ENCODE measurements around the gene ZNF19.

ZNF19 gene

DNA sequence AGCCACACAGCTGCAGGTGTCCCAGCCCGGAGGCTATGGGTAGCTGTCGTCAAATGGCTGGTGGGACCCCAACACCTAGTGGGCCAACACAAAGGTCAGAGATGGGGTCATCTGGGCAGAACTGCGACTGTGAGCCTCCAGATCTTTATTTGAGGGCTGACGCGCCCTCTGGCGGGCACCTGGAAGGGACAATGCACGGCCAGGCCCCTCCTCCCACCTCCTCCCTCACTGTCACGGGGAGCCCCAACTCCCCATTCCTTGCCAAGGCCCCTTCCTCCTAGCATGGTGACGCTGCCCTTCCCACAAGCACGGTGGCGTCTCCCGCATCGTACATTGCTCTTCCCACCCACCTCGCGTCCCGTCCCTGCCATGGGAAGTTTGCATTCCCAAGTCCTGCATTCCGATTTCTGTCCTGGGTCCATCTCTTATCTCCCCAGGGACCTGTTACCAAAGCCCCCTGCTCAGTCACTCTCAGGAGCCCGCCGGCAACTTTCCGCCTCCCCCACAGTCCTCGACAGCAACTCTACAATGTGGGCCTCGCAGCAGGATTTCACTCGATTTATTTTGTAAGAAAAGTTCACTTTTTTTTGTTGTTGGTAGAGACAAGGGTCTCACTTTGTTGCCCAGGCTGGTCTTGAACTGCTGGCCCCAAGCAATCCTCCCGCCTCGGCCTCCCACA is 48.3 kb downstream of the ZNF19 start:
- DNase-seq = no peak

DNA sequence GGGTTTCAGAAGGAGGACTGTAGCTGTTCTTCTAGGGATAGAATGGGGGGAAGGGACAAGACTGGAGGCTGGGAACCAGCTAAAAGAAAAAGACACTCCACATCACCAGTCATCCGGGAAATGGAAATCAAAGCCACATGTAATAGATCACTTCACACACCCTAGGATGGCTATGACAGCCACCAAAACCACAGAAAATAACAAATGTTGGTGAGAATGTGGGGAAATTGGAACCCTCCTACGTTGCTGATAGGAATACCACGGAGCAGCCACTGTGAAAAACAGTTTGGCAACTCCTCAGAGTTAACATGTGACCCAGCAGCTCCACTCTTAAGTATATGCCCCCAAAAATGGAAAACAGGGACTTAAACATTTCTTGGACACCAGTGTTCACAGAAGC is 49.6 kb downstream of the ZNF19 start:
- DNase-seq = no peak

DNA sequence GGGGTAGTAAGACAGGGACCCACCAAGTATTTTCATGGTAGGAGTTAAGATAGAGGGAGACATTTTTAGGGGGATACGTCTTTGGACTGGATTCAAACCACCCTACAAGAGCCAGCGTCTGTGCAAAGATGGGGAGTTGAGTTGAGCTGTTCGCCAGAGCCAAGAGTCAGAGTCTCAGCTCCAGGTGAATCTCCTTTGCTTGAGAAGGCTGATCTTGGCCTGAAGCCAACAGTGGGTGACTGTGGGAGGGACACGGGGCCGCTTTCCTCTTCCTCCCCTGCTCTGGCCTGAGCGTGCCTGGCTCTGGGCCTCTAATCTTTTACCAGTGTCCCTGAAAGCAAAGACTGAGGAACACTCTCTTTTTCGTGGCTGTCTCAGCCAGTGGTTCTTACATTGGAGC is 52.7 kb downstream of the ZNF19 start:
- DNase-seq = no peak

DNA sequence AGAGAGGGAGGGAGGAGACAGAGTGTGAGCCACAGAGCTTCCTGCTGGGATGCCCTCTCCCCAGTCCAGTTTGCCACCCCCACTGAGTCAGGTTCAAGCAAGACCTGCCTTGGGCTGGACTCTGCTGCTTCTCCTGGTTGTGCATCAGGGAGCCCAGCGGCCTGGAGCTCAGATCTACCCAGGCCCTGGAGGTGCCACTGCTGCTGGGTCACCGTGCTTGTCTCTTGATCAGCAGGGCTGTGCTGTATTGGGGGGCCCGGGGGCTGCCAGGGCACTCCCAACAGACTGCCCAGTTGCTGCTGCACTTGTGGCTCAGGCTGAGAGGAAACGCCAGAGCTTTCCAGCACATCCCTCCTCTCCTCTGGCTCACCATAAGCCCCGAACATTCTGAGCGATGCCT is 56.2 kb downstream of the ZNF19 start:
- no peak for DNase-seq

DNA sequence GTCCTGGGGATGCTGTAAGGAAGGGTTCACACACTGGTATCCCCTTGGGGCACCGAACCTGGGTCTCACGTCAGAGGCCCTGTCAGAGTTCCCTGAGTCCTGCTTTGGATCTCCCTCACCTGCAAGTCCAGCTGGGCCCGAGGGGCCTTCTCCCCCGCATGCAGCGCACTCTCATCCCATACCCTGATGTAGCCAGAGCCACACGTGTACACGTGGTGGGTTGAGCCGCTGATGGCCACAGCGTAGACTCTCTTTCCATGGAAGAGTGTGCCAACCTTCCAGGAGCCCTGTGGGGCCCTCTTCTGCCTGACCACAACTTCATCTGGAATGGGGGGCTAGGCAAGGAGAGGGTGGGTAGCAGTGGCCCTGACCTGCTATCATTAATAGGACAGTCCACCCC is 57.1 kb downstream of the ZNF19 start:
- no peak for DNase-seq

DNA sequence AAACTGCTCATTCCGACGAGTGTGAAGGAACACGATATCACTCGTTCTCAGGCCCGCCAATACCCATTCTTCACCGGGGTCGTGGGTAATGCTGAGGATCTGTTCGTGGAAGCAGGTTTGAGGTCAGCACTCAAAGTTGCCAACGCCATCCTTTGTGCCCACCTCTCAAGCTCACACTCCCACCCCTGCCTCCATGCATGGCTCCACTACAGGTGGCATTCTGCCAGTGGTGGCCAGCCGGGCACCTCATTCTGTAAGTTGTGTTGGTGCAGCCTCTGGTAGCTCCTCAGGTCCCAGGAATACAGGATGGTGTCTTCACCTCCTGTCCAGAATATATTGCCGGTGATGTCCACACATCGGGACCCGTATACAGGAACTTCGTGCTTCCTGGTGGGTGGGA is 57.9 kb downstream of the ZNF19 start:
- no peak for DNase-seq

DNA sequence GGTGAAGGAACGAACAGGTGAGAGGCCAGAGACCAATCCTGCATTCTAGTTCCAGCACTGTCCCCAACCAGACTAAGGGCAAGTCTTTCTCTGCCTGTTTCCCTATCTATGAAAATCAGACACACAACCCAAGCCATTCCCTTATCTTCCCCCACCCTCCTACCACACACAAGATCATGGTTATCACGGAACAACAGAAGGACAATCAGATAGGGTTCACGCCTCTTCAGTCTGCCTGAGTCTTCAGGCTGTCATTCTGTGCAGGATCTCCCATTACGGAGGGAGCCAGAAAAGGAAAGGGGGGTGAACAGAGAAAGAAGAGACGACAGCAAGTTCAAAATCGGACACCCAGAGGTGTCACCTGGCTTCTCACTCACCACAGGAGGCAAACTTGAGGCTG is 58.4 kb downstream of the ZNF19 start:
- DNase-seq = no peak

DNA sequence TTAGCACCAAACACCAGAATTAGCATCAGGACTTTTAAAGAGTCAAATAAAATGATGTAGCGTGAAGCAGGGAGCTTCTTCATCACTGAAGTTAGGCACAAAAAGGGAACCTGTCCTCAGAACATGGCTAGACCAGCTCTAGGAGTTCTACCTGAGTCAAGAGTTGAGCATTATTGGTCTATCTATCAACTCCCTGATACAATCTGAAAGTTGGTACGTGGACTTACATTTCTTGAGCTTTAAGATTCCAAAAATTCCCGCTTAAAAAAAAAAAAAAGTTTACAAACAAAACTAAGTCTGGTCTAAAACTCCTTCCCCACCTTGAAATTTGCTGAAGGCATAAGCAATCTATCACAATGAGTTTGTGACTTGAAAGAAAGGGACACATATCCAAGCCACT is 59.5 kb downstream of the ZNF19 start:
- DNase-seq = no peak

DNA sequence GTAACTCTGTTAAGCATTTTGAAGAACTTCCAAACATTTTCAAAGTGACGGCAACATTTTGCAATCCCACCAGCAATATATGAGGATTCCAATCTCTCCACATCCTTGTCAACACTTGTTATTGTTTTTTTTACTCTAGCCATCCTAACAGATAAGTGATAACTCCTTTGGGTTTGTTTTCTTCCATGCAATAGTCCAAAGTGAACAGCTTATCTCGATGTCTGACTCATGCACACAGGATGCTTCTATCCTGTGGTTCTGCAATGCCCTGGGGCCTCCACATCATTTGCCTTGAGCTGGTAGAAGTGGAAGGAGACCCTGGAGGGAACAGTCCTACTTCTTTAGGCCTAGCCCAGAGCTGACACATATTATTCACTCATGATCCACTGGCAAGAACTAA is 60.2 kb downstream of the ZNF19 start:
- DNase-seq = no peak

DNA sequence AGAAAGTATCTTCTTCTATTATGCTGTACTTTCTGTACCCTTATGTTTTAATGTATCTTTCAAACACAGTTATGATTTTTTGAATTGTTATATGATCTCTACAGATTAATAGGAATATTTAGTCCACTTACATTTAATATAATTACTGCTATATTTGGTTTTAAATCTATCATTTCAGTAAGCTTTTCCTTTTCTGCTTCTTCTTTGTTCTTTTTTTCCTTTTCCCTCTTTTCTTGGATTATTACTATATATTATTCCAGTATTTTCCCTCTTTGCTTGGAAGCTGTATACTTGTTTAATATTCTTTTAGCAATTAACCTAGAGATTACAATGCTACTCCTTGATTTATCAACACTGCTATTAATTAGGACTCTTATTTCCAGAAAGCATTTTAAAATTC is 60.7 kb downstream of the ZNF19 start:
- DNase-seq = no peak

DNA sequence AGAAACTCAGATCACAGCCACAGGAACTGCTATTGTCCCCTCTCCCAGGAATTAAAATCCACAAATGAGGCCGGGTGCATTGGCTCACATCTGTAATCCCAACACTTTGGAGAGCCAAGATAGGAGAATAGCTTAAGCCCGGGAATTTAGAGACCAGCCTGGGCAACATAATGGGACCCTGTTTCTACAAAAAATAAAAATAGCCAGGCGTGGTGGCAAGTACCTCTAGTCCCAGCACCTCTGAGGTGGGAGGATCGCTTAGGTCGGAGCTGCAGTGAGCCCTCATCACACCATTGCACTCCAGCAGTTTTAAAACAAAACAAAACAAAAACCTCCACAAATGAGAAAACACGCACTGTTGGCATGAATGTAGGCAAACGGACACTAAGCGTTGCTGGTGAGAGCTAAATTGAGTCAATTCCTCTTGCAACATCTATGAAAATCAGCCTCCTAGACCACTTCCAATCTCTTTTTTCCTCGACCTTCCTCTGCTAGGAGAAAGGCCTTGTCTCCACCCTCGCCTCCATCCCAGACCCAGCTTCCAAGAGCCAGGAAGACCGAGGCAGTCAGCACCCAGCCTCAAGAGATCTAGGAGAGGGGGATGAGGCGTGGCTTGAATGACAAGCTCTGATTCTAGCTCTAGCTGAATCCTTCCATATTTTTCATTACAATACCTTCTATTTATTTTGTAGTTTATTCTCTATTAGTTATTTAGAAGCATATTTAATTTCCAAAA is 62.1 kb downstream of the ZNF19 start:
- no peak for DNase-seq

DNA sequence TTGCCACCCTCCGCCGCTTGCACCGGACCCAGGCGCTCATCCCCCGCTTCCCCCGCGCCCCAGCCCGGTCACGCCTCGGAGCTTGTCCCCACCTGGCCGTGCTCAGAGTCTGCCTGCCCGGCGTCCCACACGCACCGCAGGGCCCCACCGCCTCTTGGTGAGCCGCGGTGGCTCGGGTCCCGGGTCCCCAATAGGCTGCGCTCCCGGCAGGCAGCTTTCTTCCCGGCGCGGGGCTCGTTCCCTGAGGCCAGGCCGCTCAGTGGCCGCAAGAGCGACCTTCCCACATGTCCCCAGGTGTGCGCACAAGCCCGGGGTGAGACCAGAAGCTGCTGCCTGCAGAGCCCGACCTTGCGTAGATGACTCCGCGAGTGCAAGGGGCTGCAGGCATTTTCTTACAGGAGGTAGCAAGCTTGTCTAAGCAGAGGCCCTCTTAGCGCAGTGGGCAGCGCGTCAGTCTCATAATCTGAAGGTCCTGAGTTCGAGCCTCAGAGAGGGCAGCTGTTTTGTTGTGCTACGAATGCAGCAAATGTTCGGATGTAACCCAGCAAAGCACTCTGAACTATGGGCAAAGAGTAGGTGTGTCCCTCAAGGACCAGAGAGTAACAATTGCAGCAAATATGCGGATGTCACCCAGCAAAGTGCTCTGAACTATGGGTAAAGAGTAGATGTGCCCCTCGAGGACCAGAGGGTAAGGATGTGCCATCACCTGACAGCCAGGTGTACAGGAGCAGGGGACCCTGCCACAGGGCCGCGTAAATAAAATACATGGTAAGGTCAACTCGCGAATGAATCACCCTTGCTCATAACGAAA is 62.9 kb downstream of the ZNF19 start:
- no peak for DNase-seq

DNA sequence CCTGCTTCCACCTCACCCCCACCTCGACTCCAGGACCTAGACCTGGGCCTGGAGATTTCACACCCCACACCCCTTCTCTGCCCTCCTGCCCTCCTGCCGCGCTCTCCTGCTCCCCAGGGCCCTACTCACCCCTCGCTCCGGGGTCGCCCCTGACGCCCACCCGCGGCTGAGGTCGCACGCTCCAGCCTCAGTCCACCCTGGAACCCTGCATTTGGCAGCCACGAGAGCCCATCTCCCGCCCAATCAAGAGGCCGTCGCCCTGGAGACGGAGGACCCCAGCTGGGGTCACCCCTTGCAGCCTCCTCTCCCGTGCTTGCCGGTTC is 63.4 kb downstream of the ZNF19 start:
- DNase-seq = no peak

DNA sequence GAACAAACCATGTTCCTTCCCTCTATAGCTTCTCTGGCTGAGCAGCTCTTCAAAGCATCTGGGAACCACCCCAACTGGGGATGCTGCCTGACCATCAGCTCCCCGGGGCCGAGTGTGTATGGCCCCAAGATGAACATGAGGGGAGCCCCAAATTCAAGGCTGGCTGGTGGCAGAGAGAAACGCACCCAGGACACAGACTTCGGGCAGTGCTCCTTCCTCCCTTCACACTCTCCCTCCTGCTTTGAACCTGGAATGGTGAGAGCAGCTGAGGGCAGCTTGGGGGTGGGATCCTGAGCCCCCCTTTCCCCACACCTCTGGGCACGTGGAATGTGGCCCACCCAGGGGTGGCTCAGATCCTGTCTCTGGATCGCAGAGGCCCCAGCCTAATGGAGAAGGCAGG is 64.5 kb downstream of the ZNF19 start:
- no peak for DNase-seq

DNA sequence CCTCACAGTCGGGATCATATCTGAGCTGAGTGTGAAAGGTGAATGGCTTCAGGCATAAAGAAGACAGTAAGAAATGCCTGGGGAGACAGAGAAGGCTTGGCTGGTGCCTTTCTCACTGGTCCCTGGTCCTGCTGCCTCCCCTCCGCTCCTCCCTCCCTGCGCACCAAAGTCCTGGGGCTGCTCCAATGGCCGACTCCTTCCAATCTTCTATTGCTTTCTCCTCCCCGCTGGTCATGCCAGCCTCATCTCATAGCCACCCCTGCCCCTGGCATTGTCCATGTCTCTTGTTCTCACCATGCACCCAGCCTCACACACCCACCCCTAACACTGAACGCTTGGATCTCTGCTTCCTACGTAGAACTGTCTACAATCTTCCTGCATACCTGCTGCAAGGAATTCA is 65.3 kb downstream of the ZNF19 start:
- DNase-seq = no peak
